Bronchial epithelial cell (primary cell): ENCODE data around the gene RGS6. TPM values are rescaled to one million over a fixed set of nuclear protein-coding genes. Genes with fewer than 3 reads are reported as not detected.

Source experiments
- DNase-seq: peaks from one replicate; pipeline ENCODE4 v3.0.0-alpha.2; 2010; ENCODE audit warnings: low read depth
- FAIRE-seq: peaks from 2 replicates; lab custom pipeline; 2011; peaks lifted over from hg19 to GRCh38; lab: Jason Lieb, UNC
- H3K27me3 ChIP-seq: 2 replicates; pipeline ENCODE4 v1.5.1; 2011; ENCODE audit warnings: low read length; ENCODE audit not compliant: control insufficient read depth, insufficient read depth
- H3K36me3 ChIP-seq: 2 replicates; pipeline ENCODE4 v1.5.1; 2011; ENCODE audit warnings: low read length; ENCODE audit not compliant: control insufficient read depth, insufficient read depth
- H3K4me3 ChIP-seq: 2 replicates; pipeline ENCODE4 v1.5.1; 2011; ENCODE audit warnings: mild to moderate bottlenecking, low read depth, low read length, control low read depth
- CTCF ChIP-seq: IDR thresholded peaks from 2 replicates; pipeline ENCODE4 v1.5.1; 2011; ENCODE audit warnings: mild to moderate bottlenecking, moderate library complexity, low read length, control low read depth, inconsistent platforms; ENCODE audit not compliant: insufficient read depth, severe bottlenecking
- total RNA-seq: library from RNA; depleted of rRNA; stranded (reverse); fragments of >200 nt; gene quantifications from 2 replicates; pipeline ENCODE4 v1.2.1, GENCODE V29; 2014

Gene RGS6
- total RNA-seq, 1 donor from 2014 or later: not detected

DNA sequence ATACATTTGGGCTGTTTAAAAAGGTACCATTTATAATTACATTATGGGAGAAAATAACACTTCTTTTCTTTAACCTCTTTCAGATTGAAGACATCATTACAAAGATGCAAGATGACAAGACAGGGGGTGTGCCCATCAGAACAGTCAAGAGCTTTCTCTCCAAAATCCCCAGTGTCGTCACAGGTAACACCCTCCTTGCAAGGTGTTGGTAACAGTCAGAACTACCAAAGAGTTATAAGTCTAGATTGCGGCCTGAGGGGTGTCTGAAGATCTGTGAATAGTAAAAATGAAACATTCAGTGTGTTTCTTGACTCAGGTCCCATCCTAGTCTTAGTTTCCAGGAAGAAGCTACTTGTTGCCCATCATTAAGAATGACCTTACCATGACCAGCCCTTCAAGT, 419.8 kb downstream of the RGS6 start:
- no peak for TF ChIP-seq CTCF

GRCh38 chr14:72366619-72367018, 434.4 kb downstream of the RGS6 start:
- Histone ChIP-seq H3K36me3 (no peaks in the 10 kb centered on the region), H3K4me3 (no peak overlapping the region), H3K27me3 (no peaks in the 10 kb centered on the region)
- no peak for TF ChIP-seq CTCF
- DNase-seq: no peak
- FAIRE-seq: no peak

More for the DNA sequence above, 419.8 kb downstream of the RGS6 start:
- Histone ChIP-seq H3K27me3 (no peaks in the 10 kb centered on the region), H3K36me3 (no peaks in the 10 kb centered on the region), H3K4me3 (no peak overlapping the region)
- DNase-seq: no peak
- no peak for FAIRE-seq

DNA sequence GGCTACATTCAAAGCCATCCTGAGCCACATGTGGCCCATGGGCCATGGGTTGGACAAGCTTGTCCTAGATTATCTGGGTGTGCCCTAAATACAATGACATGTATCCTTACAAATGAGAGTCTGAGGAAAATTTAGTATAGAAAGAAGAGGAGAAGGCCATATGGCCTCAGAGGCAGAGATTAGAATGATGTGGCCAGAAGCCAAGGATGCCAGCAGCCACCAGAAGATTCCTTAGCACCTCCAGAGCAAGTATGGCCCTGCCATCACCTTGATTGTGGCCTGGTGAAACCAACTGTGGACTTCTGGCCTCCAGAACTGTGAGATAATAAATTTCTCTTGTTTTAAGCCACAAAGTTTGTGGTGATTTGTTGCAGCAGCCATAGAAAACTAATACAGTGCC, 436.9 kb downstream of the RGS6 start:
- no peak for DNase-seq
- H3K4me3 ChIP-seq: no peak overlapping the region
- TF ChIP-seq CTCF: no peak
- no peak for FAIRE-seq
- H3K36me3 ChIP-seq: no peaks in the 10 kb centered on the region
- no peaks in the 10 kb centered on the region for H3K27me3 ChIP-seq

- H3K27me3 ChIP-seq: no peaks in the 10 kb centered on the region
- FAIRE-seq: no peak
- H3K4me3 ChIP-seq: no peak overlapping the region
- DNase-seq: no peak
- H3K36me3 ChIP-seq: no peaks in the 10 kb centered on the region
- TF ChIP-seq CTCF: no peak
These were observed 444.8 kb downstream of the RGS6 start for GRCh38 chr14:72377016-72377415.

DNA sequence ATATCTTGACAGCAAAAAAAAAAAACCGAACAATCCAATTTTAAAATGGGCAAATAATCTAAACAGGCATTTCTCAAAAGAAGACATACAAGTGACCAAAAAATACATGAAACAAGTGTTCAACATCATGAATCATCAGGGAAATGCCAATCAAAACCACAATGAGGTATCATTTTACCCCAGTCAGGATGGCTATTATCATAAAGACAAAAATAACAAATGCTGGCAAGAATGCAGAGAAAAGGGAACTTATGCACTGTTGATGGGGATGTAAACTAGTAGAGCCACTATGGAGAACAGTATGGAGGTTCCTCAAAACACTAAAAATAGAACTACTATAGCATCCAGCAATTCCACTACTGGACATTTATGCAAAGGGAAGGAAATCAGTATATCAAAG, 448.2 kb downstream of the RGS6 start:
- Histone ChIP-seq H3K36me3 (no peaks in the 10 kb centered on the region), H3K27me3 (no peaks in the 10 kb centered on the region), H3K4me3 (no peak overlapping the region)
- FAIRE-seq: no peak
- DNase-seq: no peak
- no peak for TF ChIP-seq CTCF

DNA sequence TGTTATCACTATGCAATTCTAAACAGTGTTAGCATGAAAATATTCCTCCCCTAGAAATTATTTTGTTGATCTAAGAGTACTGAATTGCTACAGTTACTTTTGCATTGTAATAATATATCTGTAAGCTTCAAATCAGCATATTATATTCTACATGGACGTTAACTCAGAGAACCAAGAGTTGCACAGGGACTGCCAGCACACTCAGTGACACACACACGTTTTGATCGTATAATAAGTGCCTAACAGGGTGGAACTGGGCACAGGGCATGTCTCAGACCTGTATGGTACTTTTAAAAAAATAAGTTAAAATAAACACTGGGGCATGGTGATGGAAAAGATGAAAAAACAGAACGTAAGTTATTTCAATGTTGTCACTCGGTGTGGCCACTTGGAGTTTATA, 451.6 kb downstream of the RGS6 start:
- no peaks in the 10 kb centered on the region for H3K27me3 ChIP-seq
- no peak overlapping the region for H3K4me3 ChIP-seq
- DNase-seq (no peak), FAIRE-seq (no peak)
- no peaks in the 10 kb centered on the region for H3K36me3 ChIP-seq
- no peak for TF ChIP-seq CTCF
